Endothelial cell of umbilical vein (primary cell): Measurements from ENCODE around the gene WDR93. TPM values are rescaled to one million over a fixed set of nuclear protein-coding genes. Genes with fewer than 3 reads are reported as not detected.

Experiments used
- BruUV-seq: library from RNA; stranded (reverse); fragments of 400-500 nt; replicated peaks from 2 replicates; lab custom pipeline; 2021; lab: Mats Ljungman, UMichigan
- CTCF ChIA-PET: fragments of 300-600, 350-600 bp; sonication (Branson Sonifier 250); formaldehyde crosslinking; loops from one replicate; lab custom pipeline; 2021; ENCODE audit warnings: antibody characterized with exemption, inconsistent platforms; lab: Charles Lee
- POLR2A ChIA-PET: fragments of 300-600, 350-600 bp; sonication (Branson Sonifier 250); formaldehyde crosslinking; loops from one replicate; lab custom pipeline; 2021; ENCODE audit warnings: antibody characterized with exemption, inconsistent platforms; lab: Charles Lee
- DNase-seq: peaks from one replicate; pipeline ENCODE4 v3.0.0-alpha.2; 2011; ENCODE audit warnings: low read depth, low spot score
- FAIRE-seq: peaks from 2 replicates; lab custom pipeline; 2011; peaks lifted over from hg19 to GRCh38; lab: Jason Lieb, UNC
- H2AFZ ChIP-seq: 2 replicates; pipeline ENCODE4 v1.6.0; 2012; ENCODE audit warnings: low read depth, low read length, control low read depth, inconsistent platforms
- H3K27ac ChIP-seq: 2 replicates; pipeline ENCODE4 v1.5.1; 2011; ENCODE audit warnings: low read depth, mild to moderate bottlenecking, control low read depth, low read length, moderate library complexity; ENCODE audit not compliant: insufficient read depth
- H3K27me3 ChIP-seq, 2 experiments: 2 replicates each; pipeline versions ENCODE4 v1.6.0 to v1.6.1; 2011; ENCODE audit warnings: low read length in 2 of 2, mixed read lengths in 1 of 2; ENCODE audit not compliant: control insufficient read depth in 2 of 2, insufficient read depth in 2 of 2
- H3K36me3 ChIP-seq, 2 experiments: 2 replicates in 1 of 2; 3 replicates in 1 of 2; pipeline ENCODE4 v1.5.1; 2011; ENCODE audit warnings: low read length in 2 of 2, mild to moderate bottlenecking in 1 of 2, moderate library complexity in 1 of 2; ENCODE audit not compliant: control insufficient read depth in 2 of 2, insufficient read depth in 2 of 2; ENCODE audit errors: extremely low read depth in 1 of 2
- H3K4me1 ChIP-seq: 3 replicates; pipeline ENCODE4 v1.5.1; 2011; ENCODE audit warnings: mild to moderate bottlenecking, low read length; ENCODE audit not compliant: control insufficient read depth, insufficient read depth; ENCODE audit errors: extremely low read depth
- H3K4me2 ChIP-seq: 2 replicates; pipeline ENCODE4 v1.6.1; 2011; ENCODE audit warnings: low read length, control low read depth, mixed read lengths; ENCODE audit not compliant: insufficient read depth
- H3K4me3 ChIP-seq, 3 experiments: fragments of 200-600 bp in 1 of 3; sonication (generic), shearing (Covaris generic) in 1 of 3; replicated peaks in 1 of 3; 2 replicates each; pipeline ENCODE4 v1.5.1; 2011 to 2016; ENCODE audit warnings: control low read depth in 3 of 3, low read length in 3 of 3, mild to moderate bottlenecking in 2 of 3, inconsistent platforms in 1 of 3, low read depth in 1 of 3, moderate library complexity in 1 of 3; ENCODE audit not compliant: insufficient read depth in 1 of 3
- H3K79me2 ChIP-seq: 2 replicates; pipeline ENCODE4 v1.6.0; 2012; ENCODE audit warnings: low read length, inconsistent platforms; ENCODE audit not compliant: control insufficient read depth, insufficient read depth
- H3K9ac ChIP-seq: replicated peaks from 2 replicates; pipeline ENCODE3; 2011; ENCODE audit warnings: low read length, control low read depth; ENCODE audit not compliant: insufficient read depth; ENCODE audit errors: extremely low read depth
- H3K9me1 ChIP-seq: replicated peaks from 3 replicates; pipeline ENCODE4 v1.6.0; 2011; ENCODE audit warnings: mild to moderate bottlenecking, low read length; ENCODE audit not compliant: control insufficient read depth, insufficient read depth; ENCODE audit errors: extremely low read depth
- H3K9me3 ChIP-seq: replicated peaks from 2 replicates; pipeline ENCODE4 v1.5.1; 2012; ENCODE audit warnings: low read length, inconsistent platforms; ENCODE audit not compliant: control insufficient read depth, insufficient read depth
- H4K20me1 ChIP-seq: replicated peaks from 2 replicates; pipeline ENCODE3; 2011; ENCODE audit warnings: mild to moderate bottlenecking, low read length; ENCODE audit not compliant: control insufficient read depth, insufficient read depth; ENCODE audit errors: extremely low read depth
- CTCF ChIP-seq, 2 donors: IDR thresholded peaks; 1 replicate in 1 of 2; 2 replicates in 1 of 2; pipeline ENCODE4 v1.5.1; 2011; ENCODE audit warnings: low read length in 2 of 2, mild to moderate bottlenecking in 2 of 2, moderate library complexity in 2 of 2, control low read depth in 1 of 2, inconsistent platforms in 1 of 2, low read depth in 1 of 2; ENCODE audit not compliant: insufficient read depth in 1 of 2; ENCODE audit errors: extremely low read depth in 1 of 2
- JUN ChIP-seq: IDR thresholded peaks from 2 replicates; pipeline ENCODE4 v1.6.1; 2011; ENCODE audit warnings: borderline replicate concordance, low read depth; ENCODE audit not compliant: insufficient read length, insufficient read depth
- MAX ChIP-seq: IDR thresholded peaks from 2 replicates; pipeline ENCODE4 v1.6.1; 2011; ENCODE audit not compliant: insufficient read depth, insufficient read length
- POLR2A ChIP-seq: IDR thresholded peaks from 2 replicates; pipeline ENCODE4 v1.6.1; 2012; ENCODE audit warnings: low read depth, mild to moderate bottlenecking, control low read depth, low read length
- POLR2AphosphoS5 ChIP-seq: IDR thresholded peaks from 2 replicates; pipeline ENCODE4 v1.6.1; 2012; ENCODE audit warnings: low read depth, mild to moderate bottlenecking, control low read depth, low read length, moderate library complexity; ENCODE audit not compliant: insufficient read depth
- dilution Hi-C: fragments of 300-500 bp; cut with MboI; formaldehyde crosslinking; loops from one replicate; pipeline ENCODE4 v1.15.0; 2019; ENCODE audit warnings: low sequenced_read_pairs; ENCODE audit not compliant: extremely low pct_ligation_motif_present
- intact Hi-C: fragments of 100-400 bp; cut with micrococcal nuclease; formaldehyde crosslinking; loops from one replicate; pipeline ENCODE4 v1.10.0; 2022
- polyA plus RNA-seq, 4 experiments: library from polyadenylated mRNA; depleted of rRNA in 3 of 4; stranded (reverse) in 3 of 4; unstranded in 1 of 4; fragments of >200 nt; gene quantifications; 2 replicates each; pipeline versions ENCODE4 v1.2.1 to v1.2.3, GENCODE V29; 2011 to 2012; ENCODE audit warnings: missing spikeins in 1 of 4
- total RNA-seq: library from RNA; stranded (reverse); gene quantifications from 2 replicates; pipeline ENCODE4 v1.2.3, GENCODE V29; 2021

The WDR93 gene
- total and polyA plus RNA-seq, 2 donors (not counting 3 experiments of a cell fraction or from before 2014, with no cell fraction given) = 0.07 TPM; not detected in 1

GRCh38 chr15:89776274-89777072 lies 85.9 kb downstream of the WDR93 start, which contains the start of gene MESP2:
Gene MESP2 (plus strand): TSS chr15:89776332. CDS start chr15:89776358, 26 bp downstream.
- H3K9ac ChIP-seq = no peak within 1 kb of the TSS
- H3K79me2 ChIP-seq = no peaks in the 10 kb centered on the region
- H3K9me1 ChIP-seq = no peaks in the 10 kb centered on the region
- FAIRE-seq (peak; percentile 92), DNase-seq (peak; percentile 88)
- no TSS peak for BruUV-seq
- ChIA-PET CTCF (interaction anchor here (0.6 to 2.4 kb wide), 6 partner anchors 16 to 222 kb away, joined by 3 to 17 read pairs (median 6); no protein-coding TSS in a partner anchor), POLR2A (no interaction called here)
- peak within 1 kb of the TSS; percentile 44 for H3K4me2 ChIP-seq
- TF ChIP-seq MAX = peak; percentile 61
- TF ChIP-seq POLR2AphosphoS5 = peak; percentile 57
- TF ChIP-seq JUN = no peak
- no peak for TF ChIP-seq POLR2A
- peak; percentile 55 to 73 for TF ChIP-seq CTCF (IDR thresholded peaks at IDR 0.05; ENCODE audit: extremely low read depth in 1 of 2, insufficient read depth in 1 of 2, low read depth in 1 of 2, low read length in 2 of 2)
- peaks cover 6% of the 10 kb centered on the region for H3K4me1 ChIP-seq
- dilution Hi-C loops (no loop called here), intact Hi-C loops (loop anchor here (2.0 to 5.0 kb wide), 3 partner anchors 18 to 41 kb away; no protein-coding TSS in a partner anchor)
- no peaks in the 10 kb centered on the region for H3K27me3 ChIP-seq
- no peak within 1 kb of the TSS for H3K27ac ChIP-seq
- H4K20me1 ChIP-seq = no peaks in the 10 kb centered on the region
- peak within 1 kb of the TSS in 2 of 3 experiments; percentile 4 to 30 for H3K4me3 ChIP-seq
- peak within 1 kb of the TSS; percentile 90 for H2AFZ ChIP-seq
- H3K9me3 ChIP-seq = no peaks in the 10 kb centered on the region
- no peaks in the 10 kb centered on the region for H3K36me3 ChIP-seq
